ACC112 (cell line): ENCODE results near the gene ABHD1.
A peak's percentile ranks its signal among the peaks of the same experiment; 100 is the strongest.
"Not testable (repeated sequence)": the region's sequence is repeated elsewhere in the genome, so short reads cannot be mapped to it uniquely, and the experiment has no call there.

Experiments
- H2AFZ ChIP-seq: fragments of 200-600 bp; sonication (generic); one replicate; pipeline ENCODE4 v1.6.0; 2017; ENCODE audit warnings: antibody characterized with exemption, low read length; ENCODE audit not compliant: unreplicated experiment
- H3K27ac ChIP-seq: fragments of 200-600 bp; sonication (generic); 2 replicates; pipeline ENCODE4 v1.5.1; 2014; ENCODE audit warnings: low read depth, mild to moderate bottlenecking, antibody characterized with exemption, low read length, moderate library complexity
- H3K27me3 ChIP-seq: fragments of 200-600 bp; sonication (generic); 2 replicates; pipeline ENCODE4 v1.6.1; 2014; ENCODE audit warnings: mild to moderate bottlenecking, antibody characterized with exemption, low read length, moderate library complexity, mixed read lengths; ENCODE audit not compliant: insufficient read depth
- H3K36me3 ChIP-seq: fragments of 200-600 bp; sonication (generic); 2 replicates; pipeline ENCODE4 v1.6.1; 2016; ENCODE audit warnings: mild to moderate bottlenecking, antibody characterized with exemption, low read length, moderate library complexity, mixed read lengths; ENCODE audit not compliant: insufficient read depth
- H3K4me1 ChIP-seq: fragments of 200-600 bp; sonication (generic); one replicate; pipeline ENCODE4 v1.6.1; 2016; ENCODE audit warnings: low read length, mixed read lengths; ENCODE audit not compliant: insufficient read depth, unreplicated experiment, control insufficient read depth
- H3K4me3 ChIP-seq: fragments of 200-600 bp; sonication (generic); 2 replicates; pipeline ENCODE4 v1.5.1; 2014; ENCODE audit warnings: mild to moderate bottlenecking, low read depth, low read length
- H3K79me2 ChIP-seq: fragments of 200-600 bp; sonication (generic); one replicate; pipeline ENCODE4 v1.6.0; 2016; ENCODE audit warnings: low read length; ENCODE audit not compliant: control insufficient read depth, unreplicated experiment, insufficient read depth

The ABHD1 gene

DNA sequence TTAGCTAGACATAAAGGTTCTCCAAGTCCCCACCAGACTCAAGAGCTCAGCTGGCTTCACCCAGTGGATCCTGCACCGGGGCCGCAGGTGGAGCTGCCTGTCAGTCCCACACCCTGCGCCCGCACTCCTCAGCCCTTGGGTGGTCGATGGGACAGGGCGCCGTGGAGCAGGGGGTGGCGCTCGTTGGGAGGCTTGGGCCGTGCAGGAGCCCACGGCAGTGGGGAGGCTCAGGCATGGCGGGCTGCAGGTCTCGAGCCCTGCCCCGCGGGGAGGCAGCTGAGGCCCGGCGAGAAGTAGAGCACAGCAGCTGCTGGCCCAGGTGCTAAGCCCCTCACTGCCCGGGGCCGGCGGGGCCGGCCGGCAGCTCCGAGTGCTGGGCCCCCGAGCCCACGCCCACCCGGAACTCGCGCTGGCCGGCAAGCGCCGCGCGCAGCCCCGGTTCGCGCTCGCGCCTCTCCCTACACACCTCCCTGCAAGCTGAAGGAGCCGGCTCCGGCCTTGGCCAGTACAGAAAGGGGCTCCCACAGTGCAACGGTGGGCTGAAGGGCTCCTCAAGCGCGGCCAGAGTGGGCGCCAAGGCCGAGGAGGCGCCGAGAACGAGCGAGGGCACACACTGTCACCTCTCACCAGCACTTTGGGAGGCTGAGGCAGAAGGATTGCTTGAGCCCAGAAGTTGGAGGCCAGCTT lies 12.1 kb upstream of the ABHD1 start:
- H3K27ac ChIP-seq, H3K27me3 ChIP-seq, H3K4me1 ChIP-seq, H3K4me3 ChIP-seq, H3K79me2 ChIP-seq, H2AFZ ChIP-seq, H3K36me3 ChIP-seq: not testable (repeated sequence)

- no peak overlapping the region for H3K4me3 ChIP-seq
- peaks cover 8% of the 10 kb centered on the region for H3K4me1 ChIP-seq
- peaks cover 7% of the 10 kb centered on the region for H3K79me2 ChIP-seq
- no peak overlapping the region for H3K27ac ChIP-seq
- no peaks in the 10 kb centered on the region for H3K27me3 ChIP-seq
- H3K36me3 ChIP-seq = no peaks in the 10 kb centered on the region
- no peak overlapping the region for H2AFZ ChIP-seq
These were observed 8.1 kb upstream of the ABHD1 start for GRCh38 chr2:27115519-27115918.

DNA sequence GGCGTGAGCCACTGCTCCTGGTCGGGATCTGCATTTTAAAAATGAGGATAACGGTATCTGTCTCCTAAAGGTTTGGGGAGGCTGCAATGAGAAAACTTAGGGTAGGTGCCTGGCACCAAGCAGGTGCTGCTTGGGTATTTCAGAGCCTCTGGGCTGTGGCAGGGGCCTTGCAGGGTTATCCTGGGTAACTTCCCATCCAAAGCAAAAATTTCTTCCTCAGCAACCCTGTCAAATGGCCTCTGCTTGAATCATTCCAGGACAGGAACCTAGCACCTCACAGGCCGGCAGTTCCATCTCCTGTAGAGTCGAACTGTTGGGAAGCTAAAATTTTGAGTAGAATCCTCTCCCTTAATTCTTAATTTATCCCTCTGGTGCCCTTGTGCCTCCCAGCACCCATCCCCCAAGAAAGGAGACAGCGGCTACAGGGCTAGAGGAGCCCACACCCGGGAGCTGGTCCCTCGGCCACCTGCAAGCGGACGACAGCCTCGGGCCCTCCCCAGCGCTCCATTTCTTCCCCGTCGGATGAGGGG lies 5.6 kb upstream of the ABHD1 start:
- Histone ChIP-seq H2AFZ (peak overlapping the region; percentile 100), H3K4me1 (peaks cover 8% of the 10 kb centered on the region), H3K36me3 (no peaks in the 10 kb centered on the region), H3K79me2 (peaks cover 7% of the 10 kb centered on the region), H3K27ac (no peak overlapping the region), H3K27me3 (no peaks in the 10 kb centered on the region), H3K4me3 (peak overlapping the region; percentile 97)

DNA sequence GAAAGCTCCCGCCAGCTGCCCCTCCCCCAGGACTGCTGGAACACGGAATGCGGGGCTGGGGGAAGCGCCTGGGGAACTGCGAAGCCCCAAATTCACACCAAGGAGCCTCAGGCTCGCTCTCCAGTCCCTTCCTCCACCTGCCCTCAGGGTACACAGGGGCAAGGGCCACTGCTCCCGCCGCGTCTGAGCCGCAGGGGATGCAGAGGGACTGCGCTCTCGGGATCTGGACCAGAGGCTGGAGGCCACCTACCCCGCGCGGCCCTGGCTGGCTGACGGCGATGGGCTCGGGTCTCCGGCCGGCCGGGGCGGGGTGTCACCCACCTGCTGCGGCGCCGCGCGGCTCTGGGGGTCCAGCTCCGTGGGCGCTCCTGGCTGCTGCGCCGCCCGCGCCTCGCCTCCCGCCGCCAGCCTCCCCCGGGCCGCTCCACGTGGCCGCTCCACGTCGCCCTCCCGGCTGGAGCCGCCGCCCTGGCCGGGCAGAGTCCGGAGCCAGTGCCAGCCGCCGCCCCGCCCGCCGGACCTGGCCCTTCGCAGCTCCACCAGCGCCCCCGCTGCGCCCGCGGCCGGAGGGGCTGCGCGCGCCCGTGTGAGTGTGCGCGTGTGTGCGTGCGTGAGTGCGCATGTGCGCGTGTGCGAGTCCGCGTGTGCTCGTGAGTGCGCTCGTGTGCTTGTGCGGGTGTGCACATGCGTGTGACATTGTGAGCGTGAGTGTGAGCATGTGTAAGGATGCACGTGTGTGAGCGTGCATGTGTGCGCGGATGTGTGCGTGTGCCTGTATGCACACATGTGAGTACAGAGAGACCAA lies 4.9 kb upstream of the ABHD1 start, which contains the start of gene CGREF1:
Gene CGREF1 (minus strand): TSS at position 604 of the 805 bp plus-strand sequence. CDS start 14,762 bp downstream, outside the sequence.
- no peaks in the 10 kb centered on the region for H3K36me3 ChIP-seq
- peak within 1 kb of the TSS; percentile 97 for H3K4me3 ChIP-seq
- no peak within 1 kb of the TSS for H3K27ac ChIP-seq
- peaks cover 7% of the 10 kb centered on the region for H3K79me2 ChIP-seq
- no peaks in the 10 kb centered on the region for H3K27me3 ChIP-seq
- H2AFZ ChIP-seq = peak within 1 kb of the TSS; percentile 100
- peaks cover 10% of the 10 kb centered on the region for H3K4me1 ChIP-seq

- not testable (repeated sequence) for H3K27ac ChIP-seq, H3K79me2 ChIP-seq, H3K36me3 ChIP-seq, H3K27me3 ChIP-seq
- H2AFZ ChIP-seq = peak overlapping the region; percentile 100
- peak overlapping the region; percentile 97 for H3K4me3 ChIP-seq
- peaks cover 10% of the 10 kb centered on the region for H3K4me1 ChIP-seq
These were observed 4.3 kb upstream of the ABHD1 start for GRCh38 chr2:27119330-27119670.

DNA sequence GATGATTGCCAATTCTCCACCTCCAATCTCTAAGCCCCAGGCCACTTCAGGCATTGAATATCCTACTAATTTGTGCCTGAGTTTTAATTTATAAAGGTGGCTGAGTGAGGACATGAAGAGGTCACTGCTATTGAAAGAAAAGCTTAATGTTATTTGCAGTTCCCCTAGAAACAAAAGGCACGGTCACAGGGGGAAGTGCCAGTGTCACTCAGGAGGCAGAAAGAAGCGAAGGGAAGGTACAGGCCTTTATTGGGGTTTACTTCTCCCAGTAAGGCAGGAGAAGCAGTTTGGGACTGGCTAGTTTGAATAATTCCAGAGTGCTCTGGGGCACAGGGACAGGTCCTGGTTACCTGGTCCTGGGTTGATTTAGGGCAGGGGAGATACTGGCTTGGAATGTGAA lies 1.7 kb upstream of the ABHD1 start:
- Histone ChIP-seq H3K4me1 (peaks cover 10% of the 10 kb centered on the region), H3K4me3 (no peak overlapping the region), H3K79me2 (peaks cover 7% of the 10 kb centered on the region), H3K36me3 (no peaks in the 10 kb centered on the region), H3K27ac (no peak overlapping the region), H2AFZ (no peak overlapping the region), H3K27me3 (no peaks in the 10 kb centered on the region)

- Histone ChIP-seq H2AFZ (no peak overlapping the region), H3K79me2 (peaks cover 6% of the 10 kb centered on the region), H3K4me3 (peak overlapping the region; percentile 80; the same call in 1 of the 2 replicates), H3K27me3 (no peaks in the 10 kb centered on the region), H3K36me3 (no peaks in the 10 kb centered on the region), H3K4me1 (peaks cover 10% of the 10 kb centered on the region), H3K27ac (no peak overlapping the region)
These were observed 824 bp upstream of the ABHD1 start for GRCh38 chr2:27122791-27123190.

- H3K4me1 ChIP-seq = peaks cover 3% of the 10 kb centered on the region
- no peak overlapping the region for H2AFZ ChIP-seq
- no peaks in the 10 kb centered on the region for H3K36me3 ChIP-seq
- H3K4me3 ChIP-seq = no peak overlapping the region
- no peak overlapping the region for H3K27ac ChIP-seq
- H3K27me3 ChIP-seq = no peaks in the 10 kb centered on the region
- H3K79me2 ChIP-seq = no peaks in the 10 kb centered on the region
These were observed 1.5 kb downstream of the ABHD1 start for GRCh38 chr2:27125104-27125503.

GRCh38 chr2:27126252-27126710 lies 2.7 kb downstream of the ABHD1 start:
- Histone ChIP-seq H3K27ac (no peak overlapping the region), H3K79me2 (no peaks in the 10 kb centered on the region), H3K4me1 (peaks cover 3% of the 10 kb centered on the region), H3K27me3 (no peaks in the 10 kb centered on the region), H2AFZ (no peak overlapping the region), H3K4me3 (no peak overlapping the region), H3K36me3 (no peaks in the 10 kb centered on the region)

GRCh38 chr2:27127883-27128667 lies 4.5 kb downstream of the ABHD1 start:
- H3K79me2 ChIP-seq = peaks cover 4% of the 10 kb centered on the region
- H3K4me3 ChIP-seq = no peak overlapping the region
- H3K27ac ChIP-seq = no peak overlapping the region
- no peaks in the 10 kb centered on the region for H3K36me3 ChIP-seq
- no peaks in the 10 kb centered on the region for H3K27me3 ChIP-seq
- H2AFZ ChIP-seq = no peak overlapping the region
- H3K4me1 ChIP-seq = peaks cover 7% of the 10 kb centered on the region
